ENCODE measurements around the gene VSTM5.

Gene VSTM5

GRCh38 chr11:93829598-93829997, 20.8 kb downstream of the VSTM5 start:
- DNase-seq (ENCODE audit: low spot score), result no peak
- no peak for TF ChIP-seq CTCF (IDR thresholded peaks at IDR 0.05; ENCODE audit: extremely low read depth, missing control alignments)

- no peak for DNase-seq (ENCODE audit: low spot score)
- no peak for TF ChIP-seq CTCF (IDR thresholded peaks at IDR 0.05; ENCODE audit: extremely low read depth, missing control alignments)
Observed at GRCh38 chr11:93827363-93827762, 23.1 kb downstream of the VSTM5 start.

- no peak for TF ChIP-seq CTCF (IDR thresholded peaks at IDR 0.05; ENCODE audit: extremely low read depth, missing control alignments)
- DNase-seq (ENCODE audit: low spot score), result no peak
Observed at GRCh38 chr11:93823210-93823609, 27.2 kb downstream of the VSTM5 start.

- no peak for DNase-seq (ENCODE audit: low spot score)
- no peak for TF ChIP-seq CTCF (IDR thresholded peaks at IDR 0.05; ENCODE audit: extremely low read depth, missing control alignments)
Observed at GRCh38 chr11:93822359-93822758, 28.1 kb downstream of the VSTM5 start.

GRCh38 chr11:93821617-93822016, 28.8 kb downstream of the VSTM5 start:
- no peak for DNase-seq (ENCODE audit: low spot score)
- TF ChIP-seq CTCF (IDR thresholded peaks at IDR 0.05; ENCODE audit: extremely low read depth, missing control alignments), result no peak

GRCh38 chr11:93820847-93821246, 29.6 kb downstream of the VSTM5 start:
- no peak for DNase-seq (ENCODE audit: low spot score)
- TF ChIP-seq CTCF (IDR thresholded peaks at IDR 0.05; ENCODE audit: extremely low read depth, missing control alignments), result no peak

- DNase-seq (ENCODE audit: low spot score), result no peak
- TF ChIP-seq CTCF (IDR thresholded peaks at IDR 0.05; ENCODE audit: extremely low read depth, missing control alignments), result no peak
Observed at GRCh38 chr11:93819966-93820695, 30.3 kb downstream of the VSTM5 start.

Data from GM20000 (cell line).